GM19099 (cell line): ENCODE measurements around the gene INSL4.

Source experiments
- POLR2A ChIP-seq: IDR thresholded peaks from 3 replicates; pipeline ENCODE4 v1.6.1; 2011; ENCODE audit warnings: low read depth; ENCODE audit not compliant: insufficient read length; ENCODE audit errors: extremely low read depth

Gene INSL4

DNA sequence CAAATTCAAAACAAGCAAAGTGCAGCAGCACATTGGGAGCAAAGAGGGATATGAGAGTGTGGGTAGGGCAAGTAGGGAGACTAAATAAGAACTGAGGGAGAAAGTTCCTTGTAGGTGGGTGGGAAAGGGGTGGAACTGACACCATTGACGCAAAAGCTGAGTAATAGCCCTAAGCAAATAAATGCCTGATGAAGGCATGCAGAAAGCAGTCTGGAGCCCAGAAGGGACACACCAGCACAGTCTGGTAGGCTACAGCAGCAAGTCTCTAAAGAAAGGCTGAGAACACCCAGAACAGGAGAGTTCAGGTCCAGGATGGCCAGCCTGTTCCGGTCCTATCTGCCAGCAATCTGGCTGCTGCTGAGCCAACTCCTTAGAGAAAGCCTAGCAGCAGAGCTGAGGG is at the start of gene INSL4:
INSL4 (plus strand) TSS at position 208 of the 400 bp plus-strand sequence; CDS start at position 313, 105 bp downstream.
- no peak for TF ChIP-seq POLR2A

DNA sequence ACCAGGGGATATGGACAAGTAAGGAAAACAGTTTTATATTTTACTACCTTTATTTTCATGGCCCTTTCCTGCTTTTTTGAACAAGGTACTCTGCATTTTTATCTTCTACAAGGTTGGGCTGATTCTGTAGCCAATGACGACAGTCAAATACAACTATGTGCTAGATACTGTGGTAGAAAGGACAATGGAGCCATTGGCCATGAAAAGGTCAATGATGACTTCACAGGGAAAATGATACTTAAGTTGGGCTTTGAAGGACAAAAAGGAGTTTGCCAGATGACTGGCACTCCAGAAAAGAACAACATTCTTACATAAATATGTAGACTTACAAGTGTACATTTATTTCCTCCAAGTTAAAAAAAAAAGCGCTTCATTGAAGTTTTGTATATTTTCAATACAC is 46.4 kb upstream of the INSL4 start:
- TF ChIP-seq POLR2A = no peak

DNA sequence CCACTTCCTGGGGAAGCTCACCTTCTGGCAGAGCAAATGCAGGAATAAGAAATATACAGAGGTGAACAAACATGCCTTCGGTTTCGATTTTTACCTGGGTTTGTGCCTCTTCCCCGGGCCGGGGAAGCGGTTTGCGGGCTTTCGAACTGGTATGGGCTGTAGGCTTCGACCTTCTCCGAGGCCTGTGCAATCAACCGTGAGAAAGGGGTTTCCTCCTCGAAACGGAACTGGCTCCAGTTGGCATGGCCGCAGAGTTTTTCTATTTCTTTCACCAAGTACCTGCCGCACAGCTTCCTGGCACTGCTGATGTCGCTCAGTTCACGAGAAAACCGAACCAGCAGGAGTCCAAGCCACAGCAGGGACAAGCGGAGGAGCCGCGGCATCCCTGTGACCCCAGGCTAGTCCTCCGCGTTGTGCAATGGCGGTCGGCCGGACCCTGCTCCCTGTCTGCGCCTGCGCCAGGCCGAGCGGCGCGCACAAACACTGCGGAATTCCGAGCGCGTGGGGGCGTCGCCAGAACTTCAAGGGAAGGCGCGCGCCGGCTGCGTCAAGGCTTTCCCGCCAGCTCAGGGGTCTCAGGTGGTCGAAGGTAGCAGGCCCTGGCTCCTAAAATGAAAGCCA is 45.9 kb upstream of the INSL4 start, which contains the start of gene INSL6:
INSL6 (minus strand) TSS at position 420 of the 621 bp plus-strand sequence; CDS start at position 383, 37 bp downstream.
- no peak for TF ChIP-seq POLR2A

DNA sequence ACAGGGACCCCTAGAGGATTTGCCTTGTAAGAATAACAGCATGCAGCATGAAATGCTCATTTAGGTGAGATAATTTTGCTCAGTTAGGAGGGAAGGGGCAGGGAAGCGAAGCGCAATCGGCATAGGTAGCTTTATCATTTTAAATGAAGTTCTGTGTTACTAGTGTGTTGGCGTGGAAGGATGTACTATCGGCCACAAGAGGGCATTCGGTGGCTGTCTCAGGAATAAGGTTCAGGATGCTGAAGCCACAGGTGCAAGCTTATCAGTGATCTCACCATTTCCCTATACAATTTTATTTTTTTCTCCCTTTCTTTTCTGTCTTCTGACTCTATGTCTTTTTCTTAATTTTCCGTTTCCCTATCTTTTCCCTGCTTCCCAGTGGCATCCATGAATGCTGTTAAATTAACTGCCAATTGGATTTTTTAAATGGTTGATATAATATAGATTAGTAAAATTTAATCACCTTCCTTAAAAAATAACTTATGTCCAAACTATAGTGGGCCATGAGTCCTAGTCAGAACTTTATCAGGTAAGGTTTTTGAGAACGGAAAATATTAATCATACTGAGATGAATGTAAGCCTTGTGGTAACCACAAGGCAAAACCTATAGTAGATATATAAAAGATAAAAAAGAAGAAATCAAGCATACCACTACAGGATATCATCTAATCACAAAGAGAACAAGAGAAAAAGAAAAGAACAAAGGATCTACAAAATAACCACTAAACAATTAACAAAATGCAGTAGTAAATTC is 44.6 kb upstream of the INSL4 start:
- TF ChIP-seq POLR2A = no peak

DNA sequence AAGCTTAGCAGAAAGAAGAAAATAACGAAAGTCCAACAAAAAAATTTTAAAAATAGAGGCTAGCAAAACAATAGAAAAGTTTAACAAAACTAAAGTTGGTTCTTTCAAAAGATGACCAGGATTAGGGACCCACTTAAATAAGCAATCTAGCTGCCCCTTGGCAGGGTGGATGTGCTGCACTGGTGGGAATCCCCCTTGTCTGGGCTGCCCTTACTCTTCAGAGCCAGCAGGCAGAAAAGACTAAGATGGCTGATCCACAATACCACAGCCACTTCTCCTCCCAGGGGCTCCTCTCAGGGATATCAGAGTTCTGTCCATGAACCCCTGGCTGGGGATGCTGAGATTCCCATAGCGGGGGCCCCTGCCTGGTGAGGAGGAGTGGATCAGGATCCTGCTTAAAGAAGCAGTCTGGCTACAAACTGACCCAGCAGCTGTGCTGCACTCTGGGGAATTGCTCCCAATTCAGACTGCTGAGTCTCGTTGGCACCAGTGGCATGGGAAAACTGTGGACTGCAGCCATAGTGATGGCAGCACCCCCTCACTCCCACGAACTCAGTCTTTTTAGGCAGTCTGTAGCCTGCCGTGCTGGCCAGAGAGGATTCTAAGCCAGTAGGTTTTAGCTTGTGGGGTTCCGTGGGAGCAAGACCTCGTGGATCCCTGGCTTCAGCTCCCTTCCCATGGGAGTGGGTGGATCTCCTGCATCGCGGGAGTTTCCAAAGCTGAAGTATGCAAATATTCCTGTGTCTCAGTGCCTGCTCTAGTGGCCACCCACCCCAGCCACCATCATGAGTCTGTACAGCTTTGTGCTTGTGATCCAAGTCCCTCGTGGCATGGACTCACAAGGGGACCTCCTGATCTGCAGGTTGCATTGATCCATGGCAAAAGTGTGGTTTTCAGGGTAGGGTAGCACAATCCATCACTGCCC is 42.9 kb upstream of the INSL4 start:
- no peak for TF ChIP-seq POLR2A

DNA sequence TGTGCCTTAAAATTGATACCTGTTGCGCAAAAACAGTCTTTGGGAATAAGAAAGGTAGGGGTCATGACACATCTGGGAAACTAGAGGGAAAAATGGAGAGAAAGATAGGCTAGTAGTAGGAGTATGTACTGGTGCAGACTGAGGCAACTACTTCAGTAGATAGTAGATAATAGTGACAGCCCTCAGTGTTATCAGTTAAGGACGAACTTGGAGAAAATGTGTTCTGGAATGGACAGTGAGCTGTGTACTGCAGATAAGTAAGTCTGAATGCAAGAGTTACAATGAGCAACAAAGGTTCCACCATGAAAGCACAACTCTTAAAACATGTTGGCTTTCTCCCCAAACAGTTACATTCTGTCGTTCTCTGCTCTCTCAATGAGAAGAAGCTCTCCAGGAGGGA is 39.2 kb upstream of the INSL4 start:
- TF ChIP-seq POLR2A = no peak

DNA sequence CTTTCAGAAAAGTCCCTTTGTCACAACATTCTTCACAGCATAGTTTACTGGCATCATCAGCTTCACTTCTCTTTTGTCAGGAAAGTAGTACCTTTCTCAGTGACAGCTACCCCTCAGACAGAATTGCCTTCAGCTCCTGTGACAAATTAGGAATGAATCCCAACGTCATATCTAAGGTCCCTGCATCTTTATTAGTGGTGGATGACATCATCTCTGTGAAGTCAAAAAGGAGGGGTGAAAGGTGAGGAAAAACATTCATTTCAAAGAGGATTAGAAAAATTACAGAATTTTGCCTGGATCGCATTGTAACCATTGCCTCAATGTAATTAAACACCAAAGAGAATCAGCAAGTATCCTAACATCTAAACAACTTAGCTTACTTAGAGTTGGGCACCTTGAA is 37.9 kb upstream of the INSL4 start:
- TF ChIP-seq POLR2A = no peak

DNA sequence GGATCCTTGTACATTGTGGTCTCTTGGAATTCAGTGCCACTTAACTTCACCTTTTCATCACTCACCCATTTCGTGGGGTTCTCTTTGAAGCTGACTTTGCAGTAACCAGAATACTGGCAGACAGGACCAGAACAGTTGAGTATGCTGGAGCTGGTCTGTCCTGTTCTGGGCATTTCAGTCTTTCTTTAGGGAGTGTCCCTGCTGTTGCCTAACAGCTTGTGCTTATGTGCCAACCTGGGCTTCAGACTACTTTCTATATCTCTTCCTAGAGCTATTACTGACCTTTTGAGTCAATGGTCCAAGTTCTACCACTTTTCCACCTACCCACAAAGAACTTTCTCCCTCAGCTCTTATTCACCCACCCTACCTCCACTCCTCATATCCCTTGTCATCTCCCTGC is 35.8 kb upstream of the INSL4 start:
- no peak for TF ChIP-seq POLR2A

DNA sequence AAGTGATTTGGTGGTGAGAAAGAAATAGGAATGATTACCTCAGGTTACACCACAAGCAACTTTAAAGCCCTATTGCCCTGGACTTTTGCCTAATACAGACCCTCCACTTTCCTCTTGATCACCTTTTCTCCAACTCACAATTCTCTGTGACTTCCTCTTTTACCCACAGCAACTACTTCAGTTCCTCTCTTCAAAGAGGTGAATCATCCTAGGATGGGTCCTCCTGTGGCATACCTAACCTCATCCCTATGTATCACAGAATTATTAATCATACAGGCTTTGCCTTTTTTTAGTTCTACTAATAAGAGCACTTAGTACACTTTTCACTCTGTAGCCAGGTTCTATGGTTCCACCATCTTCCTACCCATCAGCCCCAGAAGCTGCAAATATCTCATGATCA is 26.1 kb upstream of the INSL4 start:
- no peak for TF ChIP-seq POLR2A

DNA sequence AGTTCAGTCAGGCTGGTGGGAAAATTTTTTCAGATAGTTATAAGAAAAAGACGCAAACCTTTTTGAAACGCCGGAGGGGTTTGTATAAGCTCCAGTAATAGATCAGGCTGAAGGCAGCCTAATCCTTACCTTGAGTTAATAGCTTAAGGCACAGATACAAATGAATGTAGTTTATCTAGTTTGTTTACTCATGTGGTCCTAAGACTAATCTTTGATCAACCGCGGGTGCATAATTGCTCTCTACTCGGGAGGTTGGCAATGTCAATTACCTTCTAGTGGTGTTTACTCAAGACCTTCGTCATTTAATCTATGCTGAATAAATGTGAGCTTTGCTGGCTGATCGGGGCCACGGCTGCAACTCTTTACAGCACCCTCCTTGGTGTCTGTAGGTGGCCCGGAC is 665 bp upstream of the INSL4 start:
- no peak for TF ChIP-seq POLR2A

DNA sequence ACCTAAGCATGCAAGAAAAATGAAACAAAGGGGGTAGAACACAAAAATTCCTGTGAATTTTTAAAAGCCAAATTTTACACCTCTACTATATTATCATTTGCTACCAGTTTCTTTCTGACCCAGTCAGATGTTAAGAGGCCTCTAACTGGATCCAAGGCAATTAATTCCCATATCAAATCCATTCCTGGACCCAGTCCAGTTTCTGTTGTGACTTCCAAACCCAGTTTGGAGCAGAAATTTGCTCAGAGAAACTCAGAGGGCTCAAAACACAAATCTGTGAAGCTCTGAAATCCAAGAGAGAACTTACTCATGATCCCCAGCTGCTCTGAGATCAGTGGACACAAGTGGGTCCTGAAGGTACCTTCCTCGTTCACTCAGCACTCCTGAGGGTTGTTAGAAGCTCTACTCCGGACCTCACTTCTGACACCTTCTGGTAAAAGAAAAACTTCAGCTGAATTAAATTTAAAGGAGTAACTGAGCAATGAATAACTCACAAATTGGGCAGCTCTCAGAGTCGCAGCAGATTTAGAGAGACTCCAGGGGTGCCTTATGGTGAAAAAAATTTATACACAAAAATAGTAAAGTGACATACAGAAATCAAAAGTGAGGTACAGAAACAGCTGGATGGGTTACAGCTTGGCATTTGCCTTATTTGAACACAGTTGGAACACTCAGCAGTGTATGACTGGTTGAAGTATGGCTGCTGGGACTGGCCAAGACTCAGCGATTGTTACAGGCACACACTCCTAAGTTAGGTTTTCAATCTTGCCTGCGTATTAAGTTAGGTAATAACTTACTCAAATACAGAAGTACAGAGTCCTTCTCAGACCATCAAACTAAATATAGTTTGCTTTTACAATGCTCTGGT is 32.4 kb downstream of the INSL4 start:
- no peak for TF ChIP-seq POLR2A

DNA sequence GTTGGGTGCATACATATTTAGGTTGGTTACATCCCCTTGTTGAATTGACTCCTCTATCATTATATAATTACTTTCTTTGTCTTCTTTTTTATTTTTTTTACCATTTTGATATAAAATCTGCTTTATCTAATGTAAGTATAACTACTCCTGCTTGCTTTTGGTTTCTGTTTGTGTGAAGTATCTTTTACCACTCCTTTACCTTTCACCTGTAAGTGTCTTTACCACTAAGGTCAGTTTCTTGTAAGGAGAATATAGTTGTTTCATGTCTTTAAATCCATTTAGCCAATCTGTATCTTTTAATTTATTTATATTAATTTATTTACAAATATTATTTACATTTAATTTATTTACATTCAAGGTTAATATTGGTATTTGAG is 33.0 kb downstream of the INSL4 start:
- no peak for TF ChIP-seq POLR2A

DNA sequence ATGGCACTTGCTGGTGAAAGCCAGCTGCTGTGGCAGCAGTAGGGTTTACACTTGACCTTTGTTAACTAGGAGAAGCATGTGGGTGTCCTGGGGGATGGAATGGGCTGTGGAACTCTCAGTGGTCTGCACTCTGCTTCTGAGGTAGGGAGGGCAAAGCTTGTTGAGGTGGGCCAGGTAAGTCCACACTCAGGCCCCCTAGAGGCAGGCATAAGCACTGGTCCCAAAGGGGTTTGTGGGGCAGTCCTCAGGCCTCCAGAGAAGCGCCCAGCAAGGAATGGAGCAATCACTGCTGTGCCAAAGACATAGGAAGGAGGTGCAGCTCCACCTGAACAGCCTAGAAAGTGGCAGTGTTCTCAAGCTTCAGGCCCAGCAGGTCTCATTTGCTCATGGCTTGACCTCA is 34.7 kb downstream of the INSL4 start:
- TF ChIP-seq POLR2A = no peak

DNA sequence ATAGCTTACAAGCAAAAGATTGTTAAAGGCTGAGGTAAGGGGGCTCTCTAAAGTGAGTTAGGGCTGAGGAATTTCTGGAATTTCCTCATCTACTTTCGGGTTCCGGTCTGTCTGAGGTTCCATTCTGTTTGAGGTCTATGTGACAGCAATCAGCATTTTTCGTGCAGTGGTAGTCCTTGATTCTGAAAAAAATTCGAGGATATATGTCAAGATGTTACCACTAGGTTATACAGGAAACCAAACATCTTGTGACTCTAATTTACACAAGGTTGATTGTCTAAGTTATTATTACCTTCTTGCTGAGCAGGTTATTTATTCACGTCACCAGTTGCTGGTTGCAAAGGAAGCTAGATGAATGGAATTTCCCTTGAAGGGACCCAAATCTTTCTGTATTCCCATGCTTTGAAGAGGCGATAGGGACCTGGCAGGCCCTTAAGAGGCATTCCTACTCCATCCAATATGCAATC is 38.1 kb downstream of the INSL4 start:
- no peak for TF ChIP-seq POLR2A

DNA sequence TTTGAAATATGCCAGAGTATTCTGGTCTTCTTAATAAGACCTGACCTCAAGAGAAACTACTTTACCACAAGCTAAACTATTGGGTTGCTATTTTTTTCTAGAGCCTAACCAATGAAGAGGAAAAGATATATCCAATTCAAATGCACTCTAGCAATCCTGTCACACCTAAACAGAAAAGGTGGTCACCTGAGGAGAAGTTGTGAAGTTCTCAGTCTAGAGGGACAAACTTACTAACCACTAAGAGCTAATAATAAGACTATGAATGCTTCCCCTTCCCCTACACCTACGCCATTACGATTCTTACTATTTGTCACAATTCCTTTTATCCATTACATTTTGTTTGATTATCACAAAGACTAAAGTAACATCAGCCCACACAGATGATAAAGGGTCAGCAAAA is 43.6 kb downstream of the INSL4 start:
- no peak for TF ChIP-seq POLR2A

DNA sequence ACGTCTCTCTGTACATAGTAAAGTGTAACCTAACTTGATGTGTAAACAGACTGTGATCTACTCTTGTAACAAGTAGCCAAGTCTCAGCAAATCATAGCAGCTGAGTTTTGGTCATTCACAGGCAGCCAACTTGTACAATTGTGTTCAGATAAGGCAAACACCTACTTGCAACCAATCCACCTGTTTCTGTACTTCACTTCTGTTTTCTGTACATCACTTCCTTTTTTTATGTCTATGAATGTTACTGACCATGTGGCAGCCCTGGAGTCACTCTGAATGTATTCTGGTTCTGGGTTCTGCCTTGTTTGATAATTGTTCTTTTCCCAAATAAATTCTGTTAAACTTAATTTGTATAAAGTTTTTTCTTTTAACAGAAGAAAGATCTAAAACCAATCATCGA is 47.3 kb downstream of the INSL4 start:
- no peak for TF ChIP-seq POLR2A
